RKO (cell line): ENCODE data around the gene C3orf20.

Experiments used
- DNase-seq: peaks from one replicate; pipeline ENCODE4 v3.0.0-alpha.2; 2016; ENCODE audit warnings: low spot score

The C3orf20 gene

GRCh38 chr3:14758959-14759358, 84.0 kb downstream of the C3orf20 start:
- DNase-seq = no peak

GRCh38 chr3:14760185-14760584, 85.2 kb downstream of the C3orf20 start:
- DNase-seq = no peak

- no peak for DNase-seq
Observed at GRCh38 chr3:14761121-14761672, 86.3 kb downstream of the C3orf20 start.

- DNase-seq = no peak
Observed at GRCh38 chr3:14761866-14762265, 86.9 kb downstream of the C3orf20 start.

- DNase-seq = no peak
Observed at GRCh38 chr3:14762701-14763100, 87.8 kb downstream of the C3orf20 start.

GRCh38 chr3:14764331-14765059, 89.6 kb downstream of the C3orf20 start:
- DNase-seq = peak; percentile 73

- no peak for DNase-seq
Observed at GRCh38 chr3:14765060-14765400, 90.1 kb downstream of the C3orf20 start.

- DNase-seq = no peak
Observed at GRCh38 chr3:14765576-14766427, 90.9 kb downstream of the C3orf20 start.

GRCh38 chr3:14766428-14767244, 91.7 kb downstream of the C3orf20 start:
- DNase-seq = no peak

GRCh38 chr3:14767245-14768051, 92.5 kb downstream of the C3orf20 start:
- DNase-seq = no peak

- DNase-seq = no peak
Observed at GRCh38 chr3:14768182-14768790, 93.3 kb downstream of the C3orf20 start.

GRCh38 chr3:14768881-14769280, 93.9 kb downstream of the C3orf20 start:
- no peak for DNase-seq

GRCh38 chr3:14769544-14770325, 94.8 kb downstream of the C3orf20 start:
- no peak for DNase-seq

- DNase-seq = no peak
Observed at GRCh38 chr3:14770591-14770990, 95.7 kb downstream of the C3orf20 start.

- no peak for DNase-seq
Observed at GRCh38 chr3:14771593-14772497, 96.9 kb downstream of the C3orf20 start.

- no peak for DNase-seq
Observed at GRCh38 chr3:14772533-14773138, 97.7 kb downstream of the C3orf20 start.

- DNase-seq = no peak
Observed at GRCh38 chr3:14773281-14773680, 98.3 kb downstream of the C3orf20 start.

- no peak for DNase-seq
Observed at GRCh38 chr3:14773691-14774128, 98.8 kb downstream of the C3orf20 start.

- no peak for DNase-seq
Observed at GRCh38 chr3:14774431-14774830, 99.5 kb downstream of the C3orf20 start.
